Thyroid gland (tissue), 4 donors: ENCODE results near the gene ISG15.

ENCODE experiments used
- POLR2A ChIP-seq, 2 donors: fragments of 450-650 bp; IDR thresholded peaks; one replicate each; pipeline ENCODE4 v1.6.1; 2017; ENCODE audit warnings: antibody characterized with exemption in 2 of 2, mild to moderate bottlenecking in 2 of 2, moderate library complexity in 1 of 2
- TF ChIP-seq, protein P1 (sequence below), 6 experiments: fragments of 200-600 bp in 3 of 6; fragments of 450-650 bp in 3 of 6; sonication (generic) in 3 of 6; IDR thresholded peaks; one replicate each; pipeline ENCODE4 v1.5.1; 2016 to 2019; ENCODE audit warnings: antibody characterized with exemption in 6 of 6, mild to moderate bottlenecking in 2 of 6, inconsistent platforms in 1 of 6, moderate library complexity in 1 of 6

DNA sequence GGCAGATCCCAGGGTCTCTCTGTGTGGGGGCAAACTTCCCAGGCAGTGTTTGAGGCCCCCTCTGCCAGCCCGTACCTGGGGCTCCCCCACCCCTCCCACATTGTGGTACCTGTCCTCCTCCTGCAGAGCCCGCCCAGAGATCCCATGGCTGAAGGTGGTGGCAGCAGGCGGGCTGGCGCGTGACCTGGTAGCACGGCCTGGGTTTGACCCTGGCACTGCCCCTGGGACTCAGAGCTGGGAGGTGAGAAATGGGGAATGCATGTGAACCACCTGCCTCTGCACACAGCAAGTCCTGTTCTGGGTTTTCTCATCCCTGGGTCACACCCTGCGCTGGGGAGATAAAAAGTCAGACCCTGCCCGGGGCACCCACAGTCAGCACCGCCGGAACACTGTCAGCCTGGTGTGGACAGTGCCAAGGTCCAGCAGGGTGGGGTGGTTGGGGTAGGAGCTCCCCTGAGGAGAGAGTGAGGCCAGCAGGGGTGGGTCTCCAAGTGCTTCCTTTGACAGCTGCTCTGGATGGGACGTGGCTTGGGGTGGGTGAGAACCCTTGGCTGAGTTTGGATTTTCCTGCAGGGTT, 18.4 kb downstream of the ISG15 start:
- TF ChIP-seq, protein P1, sequence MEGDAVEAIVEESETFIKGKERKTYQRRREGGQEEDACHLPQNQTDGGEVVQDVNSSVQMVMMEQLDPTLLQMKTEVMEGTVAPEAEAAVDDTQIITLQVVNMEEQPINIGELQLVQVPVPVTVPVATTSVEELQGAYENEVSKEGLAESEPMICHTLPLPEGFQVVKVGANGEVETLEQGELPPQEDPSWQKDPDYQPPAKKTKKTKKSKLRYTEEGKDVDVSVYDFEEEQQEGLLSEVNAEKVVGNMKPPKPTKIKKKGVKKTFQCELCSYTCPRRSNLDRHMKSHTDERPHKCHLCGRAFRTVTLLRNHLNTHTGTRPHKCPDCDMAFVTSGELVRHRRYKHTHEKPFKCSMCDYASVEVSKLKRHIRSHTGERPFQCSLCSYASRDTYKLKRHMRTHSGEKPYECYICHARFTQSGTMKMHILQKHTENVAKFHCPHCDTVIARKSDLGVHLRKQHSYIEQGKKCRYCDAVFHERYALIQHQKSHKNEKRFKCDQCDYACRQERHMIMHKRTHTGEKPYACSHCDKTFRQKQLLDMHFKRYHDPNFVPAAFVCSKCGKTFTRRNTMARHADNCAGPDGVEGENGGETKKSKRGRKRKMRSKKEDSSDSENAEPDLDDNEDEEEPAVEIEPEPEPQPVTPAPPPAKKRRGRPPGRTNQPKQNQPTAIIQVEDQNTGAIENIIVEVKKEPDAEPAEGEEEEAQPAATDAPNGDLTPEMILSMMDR (IDR thresholded peaks at IDR 0.05), result no peak
- no peak for TF ChIP-seq POLR2A (IDR thresholded peaks at IDR 0.05)
